HG02885 (cell line): Measurements from ENCODE around the gene THOC5.
"Not testable (repeated sequence)": the region's sequence is repeated elsewhere in the genome, so short reads cannot be mapped to it uniquely, and the experiment has no call there.

Source experiments
- ATAC-seq: cut with Tn5 transposase; IDR thresholded peaks from one replicate; pipeline ENCODE4 v1.9.1; 2021; ENCODE audit warnings: mild to moderate bottlenecking; ENCODE audit not compliant: unreplicated experiment, poor library complexity

THOC5 gene

DNA sequence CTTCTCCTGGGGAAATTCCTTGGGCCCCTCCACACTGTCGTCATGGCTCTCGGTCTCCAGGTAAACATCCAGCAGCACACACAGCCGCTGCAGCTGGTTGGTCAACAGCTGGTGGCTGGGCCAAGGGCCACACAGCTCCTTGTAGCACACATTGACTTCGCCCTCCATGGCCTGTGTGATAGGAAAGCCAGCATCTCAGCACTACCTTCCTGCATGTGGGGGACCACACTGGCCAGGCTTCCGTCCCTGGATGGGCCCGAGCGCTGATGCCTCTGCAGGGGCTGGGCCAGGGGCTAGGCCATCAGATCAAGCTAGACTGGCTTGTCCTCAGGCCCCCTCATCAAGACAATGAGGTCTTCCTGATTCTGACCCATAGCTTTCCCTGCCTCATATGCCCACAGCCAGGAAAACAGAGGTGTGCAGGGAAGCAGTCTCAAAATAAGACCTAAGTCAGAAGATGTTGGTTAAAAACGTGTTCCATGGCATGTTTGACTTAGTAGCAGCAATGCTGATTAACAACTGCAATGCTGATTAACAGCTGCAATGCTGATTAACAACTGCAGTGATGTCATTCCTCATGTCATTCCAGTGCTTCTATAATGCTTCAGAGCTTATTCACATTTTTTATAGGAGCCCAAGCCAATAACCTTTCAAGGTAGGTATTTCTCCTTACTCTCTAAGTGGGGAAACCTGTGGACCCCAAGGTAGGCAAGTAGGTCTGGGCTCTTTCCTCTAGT, 42.3 kb downstream of the THOC5 start:
- ATAC-seq: no peak

- ATAC-seq: no peak
Observed at GRCh38 chr22:29510542-29510941, 43.0 kb downstream of the THOC5 start.

DNA sequence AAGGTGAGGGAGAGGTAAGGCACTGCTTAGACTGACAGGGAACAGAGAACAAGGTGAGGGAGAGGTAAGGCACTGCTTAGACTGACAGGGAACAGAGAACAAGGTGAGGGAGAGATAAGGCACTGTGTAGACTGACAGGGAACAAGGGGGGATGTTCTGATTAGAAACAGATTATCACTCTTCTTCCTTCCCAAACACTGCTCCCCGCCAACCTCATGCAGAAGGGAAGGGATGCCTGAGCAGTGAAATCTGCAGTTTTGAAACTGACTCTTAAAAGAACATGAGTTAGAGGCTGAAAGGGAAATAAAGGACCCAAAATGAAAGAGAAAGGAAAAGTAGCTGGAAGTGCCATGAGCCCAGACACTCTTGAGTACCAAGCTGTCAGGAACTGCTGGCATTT, 43.7 kb downstream of the THOC5 start:
- ATAC-seq: no peak

GRCh38 chr22:29509298-29509697, 44.3 kb downstream of the THOC5 start:
- ATAC-seq: no peak

GRCh38 chr22:29503811-29504372, 49.7 kb downstream of the THOC5 start:
- ATAC-seq: no peak

GRCh38 chr22:29499852-29500251, 53.7 kb downstream of the THOC5 start:
- ATAC-seq: no peak

DNA sequence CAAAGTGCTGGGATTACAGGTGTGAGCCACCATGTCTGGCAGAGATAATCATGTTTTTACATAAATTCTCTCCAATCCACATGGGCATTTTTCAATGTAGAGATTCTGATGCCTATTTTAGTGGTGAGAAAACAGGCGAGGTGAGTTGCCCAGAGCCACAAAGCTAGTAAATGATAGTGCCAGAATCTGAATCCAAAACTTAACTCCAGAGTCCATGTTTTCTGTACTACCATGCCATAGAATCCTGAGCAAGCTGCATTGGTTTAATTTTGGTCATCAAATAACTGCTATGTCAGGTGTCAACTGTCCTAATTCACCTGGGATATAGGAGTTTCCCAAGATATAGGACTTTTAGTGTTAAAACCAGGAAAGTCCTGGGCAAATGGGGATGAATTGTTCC, 59.9 kb downstream of the THOC5 start:
- no peak for ATAC-seq

DNA sequence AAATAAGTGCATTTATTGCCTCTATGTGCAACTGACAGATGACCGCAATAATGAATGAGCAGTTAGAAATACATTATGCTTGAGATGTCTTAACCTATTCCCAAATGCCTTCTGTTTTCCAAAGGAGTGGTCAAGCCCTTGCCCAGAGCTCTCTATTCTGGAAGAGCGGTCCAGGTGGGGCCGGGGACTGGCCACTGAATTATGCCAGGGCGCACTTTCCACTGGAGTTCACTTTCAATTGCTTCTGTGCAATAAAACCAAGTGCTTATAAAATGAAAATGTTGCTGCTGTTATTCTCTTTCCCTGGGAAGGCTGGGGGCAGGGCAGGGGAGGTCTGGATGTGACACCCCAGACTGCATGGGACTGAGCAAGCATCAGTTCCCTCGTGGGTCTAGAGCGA, 62.5 kb downstream of the THOC5 start:
- ATAC-seq: no peak

GRCh38 chr22:29489127-29489780, 64.3 kb downstream of the THOC5 start:
- not testable (repeated sequence) for ATAC-seq

- no peak for ATAC-seq
Observed at GRCh38 chr22:29487426-29487986, 66.1 kb downstream of the THOC5 start.

DNA sequence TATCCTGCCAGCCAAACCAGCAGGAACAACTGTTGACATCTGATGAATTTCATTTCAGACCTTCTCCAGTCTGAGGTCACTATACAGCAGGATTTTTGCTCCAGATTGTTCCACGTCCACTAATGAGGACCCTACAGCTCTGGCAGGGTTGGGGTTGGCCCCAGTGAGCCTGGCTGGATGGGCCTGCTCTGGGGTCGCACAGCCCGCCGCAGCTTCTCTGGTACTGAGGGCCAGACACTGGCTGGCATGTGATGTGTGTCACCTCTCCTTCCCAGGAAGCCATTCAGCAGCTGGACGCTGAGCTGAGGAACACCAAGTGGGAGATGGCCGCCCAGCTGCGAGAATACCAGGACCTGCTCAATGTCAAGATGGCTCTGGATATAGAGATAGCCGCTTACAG, 68.1 kb downstream of the THOC5 start:
- no peak for ATAC-seq

- ATAC-seq: no peak
Observed at GRCh38 chr22:29484642-29485041, 68.9 kb downstream of the THOC5 start.

- no peak for ATAC-seq
Observed at GRCh38 chr22:29483254-29483653, 70.3 kb downstream of the THOC5 start.

DNA sequence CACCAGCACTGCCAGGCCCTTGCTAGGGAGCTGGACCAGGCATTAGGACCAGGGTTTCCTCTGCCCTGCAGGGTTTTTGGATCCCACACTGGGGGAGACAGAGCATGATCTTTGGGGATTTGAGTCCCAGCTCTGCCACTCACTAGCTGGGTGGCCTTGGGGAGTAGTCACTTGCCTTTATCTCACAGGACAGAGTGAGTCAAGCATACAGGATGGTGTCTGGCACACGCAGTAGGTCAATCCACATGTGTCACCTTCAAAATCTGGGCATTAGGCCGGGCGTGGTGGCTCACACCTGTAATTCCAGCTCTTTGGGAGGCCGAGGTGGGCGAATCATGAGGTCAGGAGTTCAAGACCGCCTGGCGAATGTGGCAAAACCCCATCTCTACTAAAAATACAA, 70.8 kb downstream of the THOC5 start:
- no peak for ATAC-seq

DNA sequence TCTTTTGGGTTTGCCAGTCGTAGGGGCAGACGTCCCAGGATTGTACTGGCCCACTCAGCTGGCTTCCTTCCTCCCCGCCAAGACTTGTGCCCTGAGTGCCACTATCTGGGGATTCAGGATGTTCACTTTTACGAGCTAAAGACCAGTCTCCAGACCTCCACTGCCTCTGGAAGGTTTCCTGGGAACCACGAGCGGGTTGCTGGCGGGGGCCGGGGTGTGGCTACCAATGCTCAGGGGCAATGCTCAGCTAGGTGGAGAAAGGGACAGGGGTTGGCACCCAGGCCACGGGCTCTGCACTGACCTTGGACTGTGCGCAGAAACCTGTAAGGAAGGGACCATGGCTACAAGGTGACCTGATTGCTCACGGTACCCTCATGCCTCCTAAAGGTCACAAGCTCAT, 71.3 kb downstream of the THOC5 start:
- no peak for ATAC-seq

DNA sequence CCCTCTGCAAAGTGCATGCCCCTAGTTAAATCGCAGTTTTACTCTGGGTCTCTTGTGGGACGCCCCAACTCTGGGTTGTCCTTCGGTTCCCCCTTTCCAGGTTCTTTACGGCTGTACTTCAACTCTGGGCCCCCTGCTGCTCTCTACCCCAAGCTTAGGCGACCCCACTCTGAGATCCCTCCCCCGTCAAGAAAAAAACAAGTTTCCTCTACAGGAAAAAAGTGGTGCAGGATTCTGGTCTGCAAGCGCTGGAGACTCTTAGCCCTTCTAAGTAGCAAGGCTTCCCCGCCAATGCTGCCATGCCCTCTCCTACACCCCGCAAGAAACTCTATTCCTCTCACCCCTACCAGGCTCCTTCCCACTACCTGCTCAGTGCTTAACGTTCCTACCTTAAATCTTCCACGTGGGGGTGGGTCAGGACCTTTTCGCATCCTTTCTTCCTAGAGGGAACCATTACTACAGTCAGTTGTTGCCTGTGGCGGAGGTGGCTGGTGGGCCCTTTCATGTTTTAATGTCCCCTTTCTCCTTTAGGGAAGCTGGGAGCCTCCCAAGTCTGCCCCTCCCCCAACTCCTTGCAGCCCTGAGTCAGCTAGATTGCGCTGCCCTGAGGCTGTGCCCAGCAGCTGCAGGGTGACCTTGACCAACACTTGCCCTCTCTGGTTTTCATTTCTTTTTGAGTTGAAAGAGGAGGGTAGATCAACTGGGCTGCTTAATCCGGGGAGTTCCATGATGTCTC, 72.1 kb downstream of the THOC5 start:
- ATAC-seq: no peak

GRCh38 chr22:29480512-29481264, 72.9 kb downstream of the THOC5 start:
- no peak for ATAC-seq

DNA sequence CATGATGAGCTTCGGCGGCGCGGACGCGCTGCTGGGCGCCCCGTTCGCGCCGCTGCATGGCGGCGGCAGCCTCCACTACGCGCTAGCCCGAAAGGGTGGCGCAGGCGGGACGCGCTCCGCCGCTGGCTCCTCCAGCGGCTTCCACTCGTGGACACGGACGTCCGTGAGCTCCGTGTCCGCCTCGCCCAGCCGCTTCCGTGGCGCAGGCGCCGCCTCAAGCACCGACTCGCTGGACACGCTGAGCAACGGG, 73.4 kb downstream of the THOC5 start:
- ATAC-seq: no peak

DNA sequence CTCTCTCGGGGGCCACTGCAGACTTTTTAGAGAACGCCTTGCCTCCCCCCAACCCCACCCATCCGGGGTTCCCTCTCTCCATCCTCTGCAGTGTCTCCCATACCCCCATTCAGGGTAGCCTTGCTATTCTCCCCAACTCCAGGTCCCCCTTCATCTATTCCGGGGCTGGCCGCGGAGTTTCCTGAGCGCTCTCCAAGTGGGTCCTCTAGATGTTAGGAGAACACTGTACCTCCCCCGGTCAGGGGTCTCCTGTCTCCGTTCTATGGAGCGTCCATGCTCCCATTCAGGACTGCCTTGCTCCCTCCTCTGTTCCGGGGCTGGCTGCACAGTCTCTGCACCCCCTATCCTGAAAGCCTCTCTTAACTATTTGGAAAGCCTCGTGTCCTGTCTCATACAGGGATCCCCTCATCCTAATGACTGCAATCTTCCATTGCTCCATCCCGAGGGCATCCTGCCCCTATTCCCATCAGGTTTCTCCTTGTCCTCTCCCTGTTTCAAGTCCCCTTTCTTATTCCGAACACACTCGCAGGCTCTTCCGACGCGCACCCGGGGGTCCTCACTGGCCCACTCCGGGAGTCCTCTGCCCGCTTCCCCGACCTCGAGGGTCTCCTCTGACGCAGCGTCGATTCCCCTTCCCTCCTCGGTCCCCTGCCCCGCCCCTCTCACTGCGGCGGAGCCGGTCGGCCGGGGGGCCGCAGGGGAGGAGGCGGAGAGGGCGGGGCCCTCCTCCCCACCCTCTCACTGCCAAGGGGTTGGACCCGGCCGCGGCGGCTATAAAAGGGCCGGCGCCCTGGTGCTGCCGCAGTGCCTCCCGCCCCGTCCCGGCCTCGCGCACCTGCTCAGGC, 73.9 kb downstream of the THOC5 start, which contains the start of gene NEFH:
Gene NEFH, plus strand, starts transcription at position 802 of the 845 bp plus-strand sequence. CDS start 45 bp downstream, outside the sequence.
- no peak for ATAC-seq
